GM18867 (cell line): ENCODE results near the gene TUBA8.
"Not testable (repeated sequence)": the region's sequence is repeated elsewhere in the genome, so short reads cannot be mapped to it uniquely, and the experiment has no call there.

Experiments used
- ATAC-seq: cut with Tn5 transposase; IDR thresholded peaks from one replicate; pipeline ENCODE4 v1.9.1; 2021; ENCODE audit warnings: mild to moderate bottlenecking, moderate library complexity; ENCODE audit not compliant: unreplicated experiment

The TUBA8 gene

GRCh38 chr22:18110194-18110953 is at the start of gene TUBA8:
Gene TUBA8, plus strand, starts transcription at chr22:18110809. Its CDS starts 57 bp downstream, at chr22:18110866.
- no peak for ATAC-seq

- no peak for ATAC-seq
Measured at GRCh38 chr22:18062421-18062820, 48.2 kb upstream of the TUBA8 start.

- ATAC-seq = no peak
Measured at GRCh38 chr22:18063306-18063705, 47.3 kb upstream of the TUBA8 start.

GRCh38 chr22:18063715-18064114 is 46.9 kb upstream of the TUBA8 start:
- ATAC-seq = not testable (repeated sequence)

- ATAC-seq = no peak
Measured at GRCh38 chr22:18064636-18065035, 46.0 kb upstream of the TUBA8 start.

GRCh38 chr22:18065256-18065655 is 45.4 kb upstream of the TUBA8 start:
- no peak for ATAC-seq

- ATAC-seq = no peak
Measured at GRCh38 chr22:18066181-18066859, 44.3 kb upstream of the TUBA8 start.

- ATAC-seq = no peak
Measured at GRCh38 chr22:18067121-18067520, 43.5 kb upstream of the TUBA8 start.

- no peak for ATAC-seq
Measured at GRCh38 chr22:18067548-18068341, 42.9 kb upstream of the TUBA8 start.

- ATAC-seq = no peak
Measured at GRCh38 chr22:18068381-18068988, 42.1 kb upstream of the TUBA8 start.

GRCh38 chr22:18069041-18069440 is 41.6 kb upstream of the TUBA8 start:
- ATAC-seq = no peak

GRCh38 chr22:18070041-18070440 is 40.6 kb upstream of the TUBA8 start:
- no peak for ATAC-seq

- no peak for ATAC-seq
Measured at GRCh38 chr22:18070556-18071306, 39.9 kb upstream of the TUBA8 start.

GRCh38 chr22:18071307-18071967 is 39.2 kb upstream of the TUBA8 start:
- not testable (repeated sequence) for ATAC-seq

- no peak for ATAC-seq
Measured at GRCh38 chr22:18071968-18072310, 38.7 kb upstream of the TUBA8 start.

- no peak for ATAC-seq
Measured at GRCh38 chr22:18073467-18073866, 37.1 kb upstream of the TUBA8 start.

GRCh38 chr22:18073927-18074326 is 36.7 kb upstream of the TUBA8 start:
- ATAC-seq = not testable (repeated sequence)

GRCh38 chr22:18075101-18075719 is 35.4 kb upstream of the TUBA8 start:
- ATAC-seq = no peak

GRCh38 chr22:18075720-18076497 is 34.7 kb upstream of the TUBA8 start:
- ATAC-seq = no peak
